ENCODE data around the gene MGAT4C. TPM values are rescaled to one million over a fixed set of nuclear protein-coding genes. Genes with fewer than 3 reads are reported as not detected.

The MGAT4C gene
- total and polyA plus RNA-seq, 2 of the 8 experiments (the other 6 are each of a cell fraction or from before 2014, with no cell fraction given): 1.6 to 2.5 TPM

GRCh38 chr12:85971800-85972199, 284.4 kb downstream of the MGAT4C start:
- no peaks in the 10 kb centered on the region for H4K20me1 ChIP-seq (replicated peaks in 1 of 2; ENCODE audit: control insufficient read depth in 1 of 2, insufficient read depth in 2 of 2, low read length in 2 of 2)
- no peak overlapping the region for H3K18ac ChIP-seq (ENCODE audit: extremely low read depth, low read length)
- H3K4me2 ChIP-seq (ENCODE audit: insufficient read depth in 1 of 2, low read depth in 2 of 2, low read length in 2 of 2): no peak overlapping the region
- H4K91ac ChIP-seq (replicated peaks; ENCODE audit: insufficient read length, low read length): no peak overlapping the region
- H3K23ac ChIP-seq (ENCODE audit: insufficient read length): no peak overlapping the region
- no peaks in the 10 kb centered on the region for H3K9me3 ChIP-seq (ENCODE audit: insufficient read depth in 2 of 2, low read depth in 1 of 2, low read length in 1 of 2)
- ChIA-PET POLR2A (ENCODE audit: partially characterized antibody) (no interaction called here), CTCF (ENCODE audit: partially characterized antibody) (interaction anchor here (2.3 kb wide), 1 partner anchor 14 kb away, joined by 5 read pairs; no protein-coding TSS in a partner anchor)
- no peak overlapping the region for H4K8ac ChIP-seq (ENCODE audit: extremely low read depth, insufficient read depth, low read length)
- no peak overlapping the region for H4K5ac ChIP-seq (ENCODE audit: insufficient read length, low read depth, low read length)
- no peaks in the 10 kb centered on the region for H3K79me2 ChIP-seq (ENCODE audit: control insufficient read depth in 1 of 2, insufficient read depth in 2 of 2, low read length in 2 of 2)
- H3K14ac ChIP-seq (ENCODE audit: insufficient read length): no peak overlapping the region
- DNase-seq (ENCODE audit: low read depth in 1 of 2, low spot score in 2 of 2): no peak
- H2AFZ ChIP-seq (ENCODE audit: low read length): no peak overlapping the region
- H2BK15ac ChIP-seq (ENCODE audit: low read length): no peak overlapping the region
- no peak overlapping the region for H3K56ac ChIP-seq (replicated peaks; ENCODE audit: insufficient read length, low read depth, low read length)
- no peaks in the 10 kb centered on the region for H3K27me3 ChIP-seq (replicated peaks in 1 of 4; ENCODE audit: control insufficient read depth in 3 of 4, extremely low read depth in 1 of 4, insufficient read depth in 3 of 4, low read length in 3 of 4)
- no peaks in the 10 kb centered on the region for H3K36me3 ChIP-seq (ENCODE audit: control insufficient read depth in 2 of 4, insufficient read depth in 4 of 4, low read length in 3 of 4)
- no peak overlapping the region for H2BK5ac ChIP-seq (ENCODE audit: low read depth, low read length)
- no peak overlapping the region for H2BK12ac ChIP-seq (ENCODE audit: low read depth, low read length)
- H3K79me1 ChIP-seq (ENCODE audit: low read depth, low read length): no peaks in the 10 kb centered on the region
- no peak for FAIRE-seq
- H2BK120ac ChIP-seq (replicated peaks; ENCODE audit: low read depth, low read length): no peak overlapping the region
- H3K27ac ChIP-seq (ENCODE audit: low read depth, low read length): no peak overlapping the region
- H2BK20ac ChIP-seq (ENCODE audit: low read length): no peak overlapping the region
- H3K9ac ChIP-seq (replicated peaks in 1 of 4; ENCODE audit: extremely low read depth in 1 of 4, low read depth in 3 of 4, low read length in 3 of 4): no peak overlapping the region
- no peaks in the 10 kb centered on the region for H3K23me2 ChIP-seq (ENCODE audit: low read depth, low read length)
- no peak overlapping the region for H3K4me3 ChIP-seq (ENCODE audit: extremely low read depth in 1 of 4, insufficient read depth in 2 of 4, low read depth in 3 of 4, low read length in 4 of 4)
- H2AK5ac ChIP-seq (ENCODE audit: low read depth, low read length): no peak overlapping the region
- no peaks in the 10 kb centered on the region for H3K4me1 ChIP-seq (replicated peaks in 1 of 4; ENCODE audit: control insufficient read depth in 3 of 4, insufficient read depth in 4 of 4, low read length in 3 of 4)
- H3K4ac ChIP-seq (replicated peaks; ENCODE audit: insufficient read length, low read depth, low read length): no peak overlapping the region
- TF ChIP-seq CBX5 (IDR thresholded peaks at IDR 0.05; ENCODE audit: low read depth, low read length) (no peak), RAD21 (IDR thresholded peaks at IDR 0.05 in 1 of 2, conservative IDR thresholded peaks at IDR 0.05 in 1 of 2; ENCODE audit: low read depth in 2 of 2, low read length in 2 of 2) (no peak), USF2 (IDR thresholded peaks at IDR 0.05; ENCODE audit: low read length) (no peak), TCF12 (IDR thresholded peaks at IDR 0.05; ENCODE audit: low read depth, low read length) (no peak), BCL11A (IDR thresholded peaks at IDR 0.05; ENCODE audit: low read depth in 2 of 2, low read length in 2 of 2) (no peak), HDAC2 (IDR thresholded peaks at IDR 0.05; ENCODE audit: borderline replicate concordance in 1 of 2, low read depth in 2 of 2, low read length in 2 of 2) (no peak), FOSL1 (IDR thresholded peaks at IDR 0.05; ENCODE audit: insufficient read depth, low read depth, low read length) (no peak), KDM4A (IDR thresholded peaks at IDR 0.05; ENCODE audit: low read depth, low read length, severe bottlenecking) (no peak), GTF2F1 (IDR thresholded peaks at IDR 0.05; ENCODE audit: borderline replicate concordance, low read depth, low read length) (no peak), SUZ12 (IDR thresholded peaks at IDR 0.05; ENCODE audit: low read length) (no peak), MAX (IDR thresholded peaks at IDR 0.05) (no peak), RXRA (IDR thresholded peaks at IDR 0.05; ENCODE audit: insufficient read depth, low read depth, low read length) (no peak), POLR2A (IDR thresholded peaks at IDR 0.05; ENCODE audit: control extremely low read depth in 1 of 2, low read depth in 2 of 2, low read length in 2 of 2) (no peak), YY1 (IDR thresholded peaks at IDR 0.05; ENCODE audit: low read depth, low read length) (no peak)

Data from H1 (cell line).